Psoas muscle (tissue), 8 donors: ENCODE data around the gene EFHC1. TPM values are rescaled to one million over a fixed set of nuclear protein-coding genes. Genes with fewer than 3 reads are reported as not detected.

Source experiments
- ATAC-seq, 4 donors: fragments of 200-7000 bp; cut with Tn5 transposase; one replicate each; pipeline ENCODE4 v1.9.1; 2020; ENCODE audit warnings: moderate library complexity in 3 of 4, mild to moderate bottlenecking in 2 of 4
- DNase-seq, 2 donors: peaks; one replicate each; pipeline ENCODE4 v3.0.0-alpha.2; 2020
- H3K27ac ChIP-seq: fragments of 200-600 bp; one replicate; pipeline ENCODE4 v1.8.0; 2022
- H3K27me3 ChIP-seq, 3 donors: fragments of 200-600 bp in 1 of 3; one replicate each; pipeline versions ENCODE4 v1.6.1 to v1.8.0; 2013 to 2022; ENCODE audit warnings: low read length in 2 of 3, mild to moderate bottlenecking in 2 of 3, moderate library complexity in 1 of 3; ENCODE audit not compliant: insufficient read depth in 3 of 3
- H3K36me3 ChIP-seq, 2 donors: fragments of 200-600 bp in 1 of 2; one replicate each; pipeline versions ENCODE4 v1.6.1 to v1.8.0; 2013 to 2022; ENCODE audit warnings: low read depth in 1 of 2, mild to moderate bottlenecking in 1 of 2, moderate library complexity in 1 of 2; ENCODE audit not compliant: insufficient read depth in 1 of 2
- H3K4me1 ChIP-seq: fragments of 200-600 bp; one replicate; pipeline ENCODE4 v1.8.0; 2022
- H3K4me3 ChIP-seq: fragments of 200-600 bp; one replicate; pipeline ENCODE4 v1.8.0; 2022; ENCODE audit warnings: mild to moderate bottlenecking
- H3K9me3 ChIP-seq: fragments of 200-600 bp; one replicate; pipeline ENCODE4 v1.8.0; 2022
- CTCF ChIP-seq: fragments of 200-600 bp; IDR thresholded peaks from one replicate; pipeline ENCODE4 v1.8.0; 2022; ENCODE audit warnings: antibody characterized with exemption
- WGBS, 3 donors: extraction: QIAGEN DNeasy Blood & Tissue Kit; methylation state at CpG; one replicate each; pipeline versions ENCODE4 v1.1.6 to v1.1.7; 2013; 5-methylcytosine and 5-hydroxymethylcytosine counted together
- intact Hi-C, 2 donors: fragments of 100-400 bp; cut with DNase I; formaldehyde crosslinking; loops; one replicate each; pipeline versions ENCODE4 v1.11.0 to v1.14.2; 2022
- polyA plus RNA-seq, 3 donors: library from polyadenylated mRNA; stranded (reverse); fragments of 200-250 nt; gene quantifications; one replicate each; pipeline ENCODE4 v1.2.3, GENCODE V29; 2013
- total RNA-seq, 4 donors: library from RNA; stranded (reverse); fragmentation: NEBNext Ultra II Directional in 2 of 4; extraction: Animal tissue kit (Norgen Biotek cat#: 25700) in 2 of 4; gene quantifications; one replicate each; pipeline versions ENCODE4 v1.2.1 to v1.2.4, GENCODE V29; 2021 to 2023
- donor health status: healthy with polysubstance abuse.
- donor health status: DM: no; HTN: no; CAD: no; lungs with moderate emphysema.
- donor health status: Bipolar disorder and iron deficiency.
- donor health status: healthy.
- donor health status: DM: yes; HTN: yes; CAD: no.
- donor health status: DM: no; HTN: no; CAD: no.
- donor health status: DM: no; HTN: no; CAD: no.
- donor health status: DM: yes; HTN: yes; CAD: no.

EFHC1 gene
- total and polyA plus RNA-seq, 7 donors: 1.5 to 3.9 (median 2.0) TPM

- Histone ChIP-seq H3K4me1 (no peaks in the 10 kb centered on the region), H3K27ac (no peak overlapping the region), H3K9me3 (no peaks in the 10 kb centered on the region), H3K27me3 (no peaks in the 10 kb centered on the region), H3K36me3 (peaks cover 0 to 7% of the 10 kb centered on the region in 2 donors), H3K4me3 (no peak overlapping the region)
- ATAC-seq (no peak), DNase-seq (no peak)
- 91 to 95% (median 94%) methylated on average over 10 of the region's 10 CpGs for WGBS, 3 donors
- TF ChIP-seq CTCF: no peak
- intact Hi-C loops: no loop called here
These were observed 110.2 kb downstream of the EFHC1 start for GRCh38 chr6:52530351-52530750.

- no peak for ATAC-seq
- 91 to 96% (median 92%) methylated on average over 4 of the region's 4 CpGs for WGBS, 3 donors
These were observed 111.3 kb downstream of the EFHC1 start for GRCh38 chr6:52531396-52531795.

GRCh38 chr6:52531834-52532233 is 111.7 kb downstream of the EFHC1 start:
- H3K4me1 ChIP-seq: no peaks in the 10 kb centered on the region
- WGBS, 3 donors: 96 to 97% (median 96%) methylated on average over 1 of the region's 1 CpG
- ATAC-seq: no peak
- H3K27me3 ChIP-seq: no peaks in the 10 kb centered on the region
- no peaks in the 10 kb centered on the region for H3K9me3 ChIP-seq
- H3K27ac ChIP-seq: no peak overlapping the region
- H3K36me3 ChIP-seq: peaks cover 0 to 7% of the 10 kb centered on the region in 2 donors
- intact Hi-C loops: no loop called here
- no peak for DNase-seq
- no peak overlapping the region for H3K4me3 ChIP-seq
- no peak for TF ChIP-seq CTCF

More at GRCh38 chr6:52531396-52531795, 111.3 kb downstream of the EFHC1 start:
- Histone ChIP-seq H3K4me3 (no peak overlapping the region), H3K27me3 (no peaks in the 10 kb centered on the region), H3K36me3 (peaks cover 0 to 7% of the 10 kb centered on the region in 2 donors), H3K4me1 (no peaks in the 10 kb centered on the region), H3K27ac (no peak overlapping the region), H3K9me3 (no peaks in the 10 kb centered on the region)
- no peak for DNase-seq
- intact Hi-C loops: no loop called here
- no peak for TF ChIP-seq CTCF

- intact Hi-C loops: no loop called here
- TF ChIP-seq CTCF: no peak
- H3K9me3 ChIP-seq: no peaks in the 10 kb centered on the region
- H3K27me3 ChIP-seq: no peaks in the 10 kb centered on the region
- WGBS, 3 donors: 82 to 95% (median 90%) methylated on average over 2 of the region's 2 CpGs
- no peak overlapping the region for H3K27ac ChIP-seq
- no peaks in the 10 kb centered on the region for H3K4me1 ChIP-seq
- DNase-seq (no peak), ATAC-seq (no peak)
- H3K4me3 ChIP-seq: no peak overlapping the region
- peaks cover 0 to 7% of the 10 kb centered on the region in 2 donors for H3K36me3 ChIP-seq
These were observed 112.3 kb downstream of the EFHC1 start for GRCh38 chr6:52532457-52532856.

- H3K4me1 ChIP-seq: peaks cover 4% of the 10 kb centered on the region
- H3K27ac ChIP-seq: no peak overlapping the region
- H3K36me3 ChIP-seq: peaks cover 0 to 7% of the 10 kb centered on the region in 2 donors
- DNase-seq (no peak), ATAC-seq (no peak)
- TF ChIP-seq CTCF: no peak
- no peaks in the 10 kb centered on the region for H3K27me3 ChIP-seq
- intact Hi-C loops: no loop called here
- WGBS, 3 donors: 85 to 99% (median 97%) methylated on average over 2 of the region's 2 CpGs
- H3K4me3 ChIP-seq: no peak overlapping the region
- H3K9me3 ChIP-seq: no peaks in the 10 kb centered on the region
These were observed 113.3 kb downstream of the EFHC1 start for GRCh38 chr6:52533491-52533890.
